Sigmoid colon (tissue), 7 donors: ENCODE measurements around the gene VPS26A. TPM values are rescaled to one million over a fixed set of nuclear protein-coding genes. Genes with fewer than 3 reads are reported as not detected.

Source experiments
- DNase-seq: peaks from one replicate; pipeline ENCODE4 v3.0.0-alpha.2; 2019
- H3K27ac ChIP-seq, 4 donors: fragments of 200-600 bp; sonication (generic); one replicate each; pipeline ENCODE4 v1.5.1; 2016 to 2019; ENCODE audit warnings: mild to moderate bottlenecking in 1 of 4
- H3K27me3 ChIP-seq, 3 donors: fragments of 200-600 bp; sonication (generic); one replicate each; pipeline ENCODE4 v1.5.1; 2019; ENCODE audit warnings: mild to moderate bottlenecking in 1 of 3
- H3K36me3 ChIP-seq, 4 donors: fragments of 200-600 bp; sonication (generic); one replicate each; pipeline ENCODE4 v1.5.1; 2016 to 2019
- H3K4me1 ChIP-seq, 4 donors: fragments of 200-600 bp; sonication (generic); one replicate each; pipeline ENCODE4 v1.5.1; 2017 to 2019
- H3K4me3 ChIP-seq, 4 donors: fragments of 200-600 bp; sonication (generic); one replicate each; pipeline ENCODE4 v1.5.1; 2017 to 2019; ENCODE audit warnings: mild to moderate bottlenecking in 2 of 4, moderate library complexity in 1 of 4
- H3K9me3 ChIP-seq, 4 donors: fragments of 200-600 bp in 3 of 4; sonication (generic) in 3 of 4; one replicate each; pipeline versions ENCODE4 v1.5.1 to v1.6.1; 2013 to 2019
- CTCF ChIP-seq, 4 experiments: fragments of 450-650 bp in 3 of 4; fragments of 200-600 bp in 1 of 4; IDR thresholded peaks; one replicate each; pipeline ENCODE4 v1.5.1; 2016 to 2019; ENCODE audit warnings: antibody characterized with exemption in 4 of 4, mild to moderate bottlenecking in 3 of 4, moderate library complexity in 2 of 4
- EP300 ChIP-seq, 4 donors: sonication (generic); formaldehyde crosslinking; IDR thresholded peaks; one replicate each; pipeline ENCODE4 v1.6.1; 2017; ENCODE audit warnings: antibody characterized with exemption in 4 of 4
- POLR2A ChIP-seq, 2 donors: fragments of 450-650 bp; IDR thresholded peaks; one replicate each; pipeline ENCODE4 v1.6.1; 2016; ENCODE audit warnings: antibody characterized with exemption in 2 of 2, mild to moderate bottlenecking in 2 of 2, moderate library complexity in 2 of 2
- POLR2AphosphoS5 ChIP-seq, 4 donors: sonication (generic); formaldehyde crosslinking; IDR thresholded peaks; one replicate each; pipeline ENCODE4 v1.6.1; 2017; ENCODE audit warnings: antibody characterized with exemption in 4 of 4
- WGBS, 2 donors: extraction: QIAGEN DNeasy Blood & Tissue Kit; methylation state at CpG; one replicate each; pipeline ENCODE4 v1.1.7; 2013; 5-methylcytosine and 5-hydroxymethylcytosine counted together
- intact Hi-C: fragments of 100-400 bp; cut with DNase I; formaldehyde crosslinking; loops from one replicate; pipeline ENCODE4 v1.15.1; 2023
- polyA plus RNA-seq, 3 donors: library from polyadenylated mRNA; stranded (reverse); fragments of 200-250 nt; gene quantifications; one replicate each; pipeline ENCODE4 v1.2.3, GENCODE V29; 2013
- total RNA-seq, 4 donors: library from RNA; depleted of rRNA; stranded (reverse); fragments of >200 nt; gene quantifications; one replicate each; pipeline ENCODE4 v1.1.0, GENCODE V29; 2016
- donor health status: healthy with polysubstance abuse.
- donor health status: Bipolar disorder and iron deficiency.
- donor health status: healthy.

Gene VPS26A
- total and polyA plus RNA-seq, 7 donors: 35.7 to 73.1 (median 51.1) TPM

DNA sequence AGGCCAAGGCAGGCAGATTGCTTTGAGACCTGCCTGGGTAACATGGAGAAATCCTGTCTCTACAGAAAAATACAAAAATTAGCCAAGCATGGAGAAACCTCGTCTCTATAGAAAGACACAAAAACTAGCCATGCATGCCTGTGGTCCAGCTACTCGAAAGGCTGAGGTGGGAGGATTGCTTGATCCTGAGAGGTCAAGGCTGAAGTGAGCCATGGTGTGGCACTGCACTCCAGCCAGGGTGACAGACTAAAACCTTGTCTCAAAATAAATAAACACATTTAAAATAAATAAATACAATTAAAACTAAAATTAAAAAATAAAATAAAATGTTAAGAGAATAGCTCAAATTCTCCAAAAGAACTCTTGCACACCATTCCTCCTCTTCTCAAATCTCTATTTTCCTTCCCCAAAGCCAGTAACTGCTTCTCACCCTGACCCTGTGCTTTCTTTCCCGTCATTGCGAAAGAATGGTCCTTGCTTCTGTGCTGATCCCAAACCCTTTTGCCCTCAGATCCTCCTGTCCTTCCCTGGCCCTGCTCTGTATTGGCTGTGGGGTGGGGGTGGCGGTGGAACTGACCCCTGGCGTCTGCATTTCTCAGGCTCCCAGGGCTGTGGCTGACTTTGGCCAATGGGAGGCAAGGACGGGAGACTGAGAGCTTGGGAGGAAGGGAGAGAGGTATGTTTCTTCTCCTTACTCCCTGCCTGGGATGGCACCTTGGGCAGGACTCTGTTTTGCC is 23.7 kb upstream of the VPS26A start:
- WGBS, 2 donors: 57 to 66% methylated on average over 7 of the region's 7 CpGs
- intact Hi-C loops: no loop called here
- H3K9me3 ChIP-seq: no peaks in the 10 kb centered on the region
- DNase-seq: no peak
- no peaks in the 10 kb centered on the region for H3K4me1 ChIP-seq
- no peak overlapping the region for H3K27ac ChIP-seq
- no peaks in the 10 kb centered on the region for H3K36me3 ChIP-seq
- H3K4me3 ChIP-seq: no peak overlapping the region
- TF ChIP-seq EP300 (IDR thresholded peaks at IDR 0.05) (no peak), POLR2AphosphoS5 (IDR thresholded peaks at IDR 0.05) (no peak), POLR2A (IDR thresholded peaks at IDR 0.05) (no peak), CTCF (IDR thresholded peaks at IDR 0.05) (no peak)
- no peaks in the 10 kb centered on the region for H3K27me3 ChIP-seq

DNA sequence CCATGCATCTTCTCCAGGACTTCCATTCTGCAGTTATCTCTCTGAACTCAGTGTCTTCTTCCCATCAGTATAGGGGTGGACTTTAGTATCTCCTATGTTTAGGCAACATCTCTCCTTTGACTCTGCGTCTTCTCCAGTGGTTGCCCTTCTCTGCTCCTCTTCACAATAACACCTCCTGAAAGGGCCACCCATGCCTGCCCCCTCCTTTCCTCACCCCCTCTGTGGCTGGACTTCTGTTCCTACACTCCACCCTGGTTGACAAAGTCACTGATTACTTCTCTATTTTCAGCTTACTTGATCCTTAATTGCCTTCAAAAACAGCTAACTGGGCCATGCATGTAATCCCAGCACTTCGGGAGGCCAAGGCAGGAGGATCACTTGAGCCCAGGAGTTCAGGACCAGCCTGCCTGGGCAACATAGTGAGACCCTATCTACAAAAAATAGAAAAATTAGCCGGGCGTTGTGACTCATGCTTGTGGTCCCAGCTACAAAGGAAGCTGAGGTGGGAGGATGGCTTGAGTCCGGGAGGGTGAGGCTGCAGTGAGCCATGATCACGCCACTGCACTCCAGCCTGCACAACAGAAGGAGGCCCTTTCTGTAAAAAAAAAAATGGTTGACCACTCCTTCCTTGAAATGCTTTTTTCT is 22.4 kb upstream of the VPS26A start:
- Histone ChIP-seq H3K4me1 (no peaks in the 10 kb centered on the region), H3K4me3 (no peak overlapping the region), H3K9me3 (no peaks in the 10 kb centered on the region), H3K36me3 (no peaks in the 10 kb centered on the region), H3K27me3 (no peaks in the 10 kb centered on the region), H3K27ac (no peak overlapping the region)
- DNase-seq: no peak
- TF ChIP-seq POLR2A (IDR thresholded peaks at IDR 0.05) (no peak), POLR2AphosphoS5 (IDR thresholded peaks at IDR 0.05) (no peak), CTCF (IDR thresholded peaks at IDR 0.05) (no peak), EP300 (IDR thresholded peaks at IDR 0.05) (no peak)
- intact Hi-C loops: no loop called here
- WGBS, 2 donors: 70 to 76% methylated on average over 6 of the region's 6 CpGs

DNA sequence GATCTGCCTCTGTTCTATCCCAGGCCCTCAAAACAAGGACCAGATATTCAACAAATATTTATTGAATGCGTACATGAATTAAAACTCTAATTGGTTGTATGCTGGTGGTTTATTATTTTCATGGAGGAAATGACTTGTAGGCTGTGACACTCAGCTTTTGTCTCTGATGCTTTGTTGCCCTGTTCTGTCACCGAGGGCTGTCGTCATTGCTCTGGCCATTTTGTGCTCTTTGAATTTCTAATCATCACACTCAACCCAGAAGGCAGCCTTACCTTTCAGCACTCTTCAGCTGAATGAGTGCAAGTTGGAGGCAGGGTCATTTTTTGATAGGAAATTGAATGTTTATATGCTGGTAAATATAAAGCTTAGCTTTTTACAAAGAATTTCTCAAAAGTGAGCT is 21.5 kb upstream of the VPS26A start:
- Histone ChIP-seq H3K4me3 (no peak overlapping the region), H3K9me3 (no peaks in the 10 kb centered on the region), H3K27ac (no peak overlapping the region), H3K36me3 (no peaks in the 10 kb centered on the region), H3K27me3 (no peaks in the 10 kb centered on the region), H3K4me1 (no peaks in the 10 kb centered on the region)
- DNase-seq: no peak
- TF ChIP-seq POLR2AphosphoS5 (IDR thresholded peaks at IDR 0.05): no peak
- no peak for TF ChIP-seq CTCF (IDR thresholded peaks at IDR 0.05)
- no peak for TF ChIP-seq POLR2A (IDR thresholded peaks at IDR 0.05)
- TF ChIP-seq EP300 (IDR thresholded peaks at IDR 0.05): no peak
- 85 to 91% methylated on average over 3 of the region's 3 CpGs for WGBS, 2 donors
- intact Hi-C loops: no loop called here

DNA sequence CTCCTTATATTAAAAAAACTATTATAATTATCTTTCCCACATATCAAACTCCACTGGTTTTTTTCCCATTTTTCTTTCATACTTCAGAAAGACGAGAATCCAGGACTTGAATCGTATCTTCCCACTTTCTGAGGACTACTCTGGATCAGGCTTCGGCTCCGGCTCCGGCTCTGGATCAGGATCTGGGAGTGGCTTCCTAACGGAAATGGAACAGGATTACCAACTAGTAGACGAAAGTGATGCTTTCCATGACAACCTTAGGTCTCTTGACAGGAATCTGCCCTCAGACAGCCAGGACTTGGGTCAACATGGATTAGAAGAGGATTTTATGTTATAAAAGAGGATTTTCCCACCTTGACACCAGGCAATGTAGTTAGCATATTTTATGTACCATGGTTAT is 20.2 kb upstream of the VPS26A start:
- H3K36me3 ChIP-seq: no peaks in the 10 kb centered on the region
- DNase-seq: no peak
- WGBS, 2 donors: 77 to 85% methylated on average over 7 of the region's 7 CpGs

More for the DNA sequence above, 20.2 kb upstream of the VPS26A start:
- intact Hi-C loops: no loop called here
- no peak overlapping the region for H3K4me3 ChIP-seq
- no peak for TF ChIP-seq POLR2A (IDR thresholded peaks at IDR 0.05)
- TF ChIP-seq POLR2AphosphoS5 (IDR thresholded peaks at IDR 0.05): no peak
- no peak for TF ChIP-seq CTCF (IDR thresholded peaks at IDR 0.05)
- TF ChIP-seq EP300 (IDR thresholded peaks at IDR 0.05): no peak
- no peaks in the 10 kb centered on the region for H3K27me3 ChIP-seq
- no peak overlapping the region for H3K27ac ChIP-seq
- no peaks in the 10 kb centered on the region for H3K9me3 ChIP-seq
- H3K4me1 ChIP-seq: no peaks in the 10 kb centered on the region
